AG09319 (cell line): ENCODE results near the gene BRF1.
"Not testable (repeated sequence)": the region's sequence is repeated elsewhere in the genome, so short reads cannot be mapped to it uniquely, and the experiment has no call there.

Source experiments
- DNase-seq: peaks from one replicate; pipeline ENCODE4 v3.0.0-alpha.2; 2010; ENCODE audit warnings: low read depth; ENCODE audit errors: extremely low read depth
- CTCF ChIP-seq: IDR thresholded peaks from 2 replicates; pipeline ENCODE4 v1.5.1; 2011; ENCODE audit warnings: low read depth, mild to moderate bottlenecking, inconsistent platforms, low read length, moderate library complexity

The BRF1 gene

GRCh38 chr14:105292826-105293711 is 7.7 kb downstream of the BRF1 start:
- DNase-seq = no peak
- no peak for TF ChIP-seq CTCF

- TF ChIP-seq CTCF = no peak
- no peak for DNase-seq
Measured at GRCh38 chr14:105290621-105291346, 10.0 kb downstream of the BRF1 start.

- not testable (repeated sequence) for DNase-seq
Measured at GRCh38 chr14:105288936-105289335, 11.9 kb downstream of the BRF1 start.

GRCh38 chr14:105287249-105288102 is 13.3 kb downstream of the BRF1 start:
- no peak for DNase-seq
- TF ChIP-seq CTCF = no peak

GRCh38 chr14:105286759-105287144 is 14.0 kb downstream of the BRF1 start:
- no peak for DNase-seq
- no peak for TF ChIP-seq CTCF

GRCh38 chr14:105285174-105285573 is 15.6 kb downstream of the BRF1 start:
- no peak for DNase-seq
- no peak for TF ChIP-seq CTCF

GRCh38 chr14:105283899-105284298 is 16.9 kb downstream of the BRF1 start:
- no peak for TF ChIP-seq CTCF
- no peak for DNase-seq
